GM18508 (cell line): Measurements from ENCODE around the gene GLP1R.

Source experiments
- ATAC-seq: cut with Tn5 transposase; IDR thresholded peaks from one replicate; pipeline ENCODE4 v1.9.1; 2021; ENCODE audit warnings: moderate number of reproducible peaks; ENCODE audit not compliant: insufficient read depth, unreplicated experiment

Gene GLP1R

GRCh38 chr6:39061182-39061581, 12.6 kb downstream of the GLP1R start:
- ATAC-seq = no peak

- ATAC-seq = no peak
Observed at GRCh38 chr6:39061588-39061987, 13.0 kb downstream of the GLP1R start.

GRCh38 chr6:39062014-39062740, 13.6 kb downstream of the GLP1R start:
- no peak for ATAC-seq

- ATAC-seq = no peak
Observed at GRCh38 chr6:39063526-39063925, 14.9 kb downstream of the GLP1R start.

- no peak for ATAC-seq
Observed at GRCh38 chr6:39065561-39065960, 17.0 kb downstream of the GLP1R start.

GRCh38 chr6:39068391-39068790, 19.8 kb downstream of the GLP1R start:
- no peak for ATAC-seq

GRCh38 chr6:39072830-39073229, 24.2 kb downstream of the GLP1R start:
- ATAC-seq = no peak

- ATAC-seq = no peak
Observed at GRCh38 chr6:39073471-39074355, 25.1 kb downstream of the GLP1R start.

GRCh38 chr6:39074486-39074885, 25.9 kb downstream of the GLP1R start:
- no peak for ATAC-seq

- no peak for ATAC-seq
Observed at GRCh38 chr6:39075010-39075686, 26.6 kb downstream of the GLP1R start.

GRCh38 chr6:39075807-39076622, 27.4 kb downstream of the GLP1R start:
- ATAC-seq = no peak

GRCh38 chr6:39076623-39077535, 28.3 kb downstream of the GLP1R start:
- ATAC-seq = no peak

- no peak for ATAC-seq
Observed at GRCh38 chr6:39077882-39078594, 29.5 kb downstream of the GLP1R start.

- no peak for ATAC-seq
Observed at GRCh38 chr6:39078695-39079094, 30.1 kb downstream of the GLP1R start.

- no peak for ATAC-seq
Observed at GRCh38 chr6:39079197-39080125, 30.9 kb downstream of the GLP1R start.

GRCh38 chr6:39080246-39080875, 31.8 kb downstream of the GLP1R start:
- no peak for ATAC-seq

- no peak for ATAC-seq
Observed at GRCh38 chr6:39082310-39082709, 33.7 kb downstream of the GLP1R start.
